AG04449 (cell line): Measurements from ENCODE around the gene KSR1.

Experiments
- CTCF ChIA-PET: fragments of 350-600 bp; formaldehyde crosslinking; extraction: SDS; loops from one replicate; lab custom pipeline; 2021; ENCODE audit warnings: antibody characterized with exemption; lab: Yijun Ruan, JAX
- POLR2A ChIA-PET: fragments of 400-600, 350-600 bp; formaldehyde crosslinking; extraction: SDS; loops from one replicate; lab custom pipeline; 2020; ENCODE audit warnings: antibody characterized with exemption, inconsistent platforms; lab: Yijun Ruan, JAX
- DNase-seq: peaks from one replicate; pipeline ENCODE4 v3.0.0-alpha.2; 2010; ENCODE audit warnings: low read depth, low spot score
- H3K4me3 ChIP-seq: 2 replicates; pipeline ENCODE4 v1.5.1; 2011; ENCODE audit warnings: low read depth, mild to moderate bottlenecking, control low read depth, low read length
- CTCF ChIP-seq: IDR thresholded peaks from one replicate; pipeline ENCODE4 v1.5.1; 2011; ENCODE audit warnings: mild to moderate bottlenecking, moderate library complexity, low read length, control low read depth, inconsistent platforms; ENCODE audit not compliant: insufficient read depth; ENCODE audit errors: missing control alignments

The KSR1 gene

GRCh38 chr17:27597783-27598320 lies 141.6 kb downstream of the KSR1 start:
- TF ChIP-seq CTCF: no peak
- ChIA-PET POLR2A (interaction anchor here (1.0 kb wide), 1 partner anchor 12 kb away, joined by 3 read pairs; no protein-coding TSS in a partner anchor), CTCF (interaction anchor here (0.8 to 20.5 kb wide), 16 partner anchors 10 to 361 kb away, joined by 3 to 634 read pairs (median 5); partner anchors contain the start of gene KSR1)
- no peak for DNase-seq
- no peak overlapping the region for H3K4me3 ChIP-seq

- no peak for TF ChIP-seq CTCF
- ChIA-PET CTCF (interaction anchor here (0.8 to 20.5 kb wide), 31 partner anchors 9 to 401 kb away, joined by 3 to 634 read pairs (median 12); partner anchors contain the start of gene KSR1), POLR2A (interaction anchor here (1.0 kb wide), 1 partner anchor 13 kb away, joined by 3 read pairs; no protein-coding TSS in a partner anchor)
- no peak for DNase-seq
- no peak overlapping the region for H3K4me3 ChIP-seq
Observed at GRCh38 chr17:27598337-27599050, 142.2 kb downstream of the KSR1 start.

GRCh38 chr17:27600471-27600870 lies 144.2 kb downstream of the KSR1 start:
- POLR2A ChIA-PET: interaction anchor here (0.7 to 1.2 kb wide), 3 partner anchors 14 to 268 kb away, joined by 3 to 4 read pairs (median 3); no protein-coding TSS in a partner anchor

GRCh38 chr17:27601069-27601974 lies 145.1 kb downstream of the KSR1 start:
- DNase-seq: no peak
- no peak overlapping the region for H3K4me3 ChIP-seq
- TF ChIP-seq CTCF: peak; percentile 85
- ChIA-PET CTCF (interaction anchor here (0.7 to 20.5 kb wide), 69 partner anchors 12 to 410 kb away, joined by 3 to 634 read pairs (median 5); partner anchors contain the start of genes KSR1 and WSB1), POLR2A (interaction anchor here (0.9 kb wide), 1 partner anchor 269 kb away, joined by 3 read pairs; no protein-coding TSS in a partner anchor)

More at GRCh38 chr17:27600471-27600870, 144.2 kb downstream of the KSR1 start:
- DNase-seq: peak; percentile 23
- CTCF ChIA-PET: interaction anchor here (0.7 to 20.5 kb wide), 70 partner anchors 11 to 403 kb away, joined by 3 to 634 read pairs (median 6); partner anchors contain the start of genes KSR1 and WSB1
- TF ChIP-seq CTCF: no peak
- H3K4me3 ChIP-seq: no peak overlapping the region

- no peak overlapping the region for H3K4me3 ChIP-seq
- TF ChIP-seq CTCF: no peak
- CTCF ChIA-PET: interaction anchor here (0.8 to 20.5 kb wide), 56 partner anchors 12 to 411 kb away, joined by 3 to 634 read pairs (median 4); partner anchors contain the start of gene KSR1
- POLR2A ChIA-PET: interaction anchor here (0.8 kb wide), 1 partner anchor 46 kb away, joined by 3 read pairs; no protein-coding TSS in a partner anchor
- no peak for DNase-seq
Observed at GRCh38 chr17:27601975-27602302, 145.7 kb downstream of the KSR1 start.
